Omental fat pad (tissue), 4 donors: ENCODE data around the gene ADAMTS17. TPM values are rescaled to one million over a fixed set of nuclear protein-coding genes. Genes with fewer than 3 reads are reported as not detected.

Source experiments
- ATAC-seq: fragments of 150-250 bp; one replicate; pipeline ENCODE4 v1.9.1; 2016; ENCODE audit warnings: mild to moderate bottlenecking, moderate library complexity; ENCODE audit not compliant: low FRiP score
- DNase-seq: peaks from one replicate; pipeline ENCODE4 v3.0.0-alpha.2; 2019; ENCODE audit warnings: low spot score
- total RNA-seq, 4 donors: library from RNA; depleted of rRNA; stranded (reverse); fragments of >200 nt; gene quantifications; one replicate each; pipeline ENCODE4 v1.1.0, GENCODE V29; 2016
- TF ChIP-seq, protein P1 (sequence below), 3 donors: fragments of 450-650 bp; IDR thresholded peaks; one replicate each; pipeline ENCODE4 v1.5.1; 2016 to 2017; ENCODE audit warnings: antibody characterized with exemption in 3 of 3, mild to moderate bottlenecking in 3 of 3, moderate library complexity in 2 of 3

The ADAMTS17 gene
- total RNA-seq, 4 donors from 2014 or later: 1.6 to 10.7 (median 5.7) TPM

DNA sequence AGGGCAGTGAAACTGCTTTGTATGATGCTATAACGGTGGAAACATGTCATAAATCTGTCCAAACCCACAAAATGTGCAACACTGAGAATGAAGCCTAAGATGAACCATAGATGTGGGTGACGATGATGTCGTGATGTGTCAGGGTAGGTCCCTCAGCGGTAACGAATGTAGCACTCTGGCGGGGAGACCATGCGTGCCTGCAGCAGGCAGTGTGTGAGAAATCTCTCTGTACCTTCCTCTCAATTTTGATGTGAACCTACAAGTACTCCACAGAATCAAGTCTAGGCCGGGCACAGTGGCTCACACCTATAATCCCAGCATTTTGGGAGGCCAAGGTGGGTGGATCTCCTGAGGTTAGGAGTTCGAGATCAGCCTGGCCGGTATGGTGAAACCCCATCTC lies 340.4 kb downstream of the ADAMTS17 start:
- DNase-seq: no peak
- no peak for ATAC-seq
- TF ChIP-seq, protein P1, sequence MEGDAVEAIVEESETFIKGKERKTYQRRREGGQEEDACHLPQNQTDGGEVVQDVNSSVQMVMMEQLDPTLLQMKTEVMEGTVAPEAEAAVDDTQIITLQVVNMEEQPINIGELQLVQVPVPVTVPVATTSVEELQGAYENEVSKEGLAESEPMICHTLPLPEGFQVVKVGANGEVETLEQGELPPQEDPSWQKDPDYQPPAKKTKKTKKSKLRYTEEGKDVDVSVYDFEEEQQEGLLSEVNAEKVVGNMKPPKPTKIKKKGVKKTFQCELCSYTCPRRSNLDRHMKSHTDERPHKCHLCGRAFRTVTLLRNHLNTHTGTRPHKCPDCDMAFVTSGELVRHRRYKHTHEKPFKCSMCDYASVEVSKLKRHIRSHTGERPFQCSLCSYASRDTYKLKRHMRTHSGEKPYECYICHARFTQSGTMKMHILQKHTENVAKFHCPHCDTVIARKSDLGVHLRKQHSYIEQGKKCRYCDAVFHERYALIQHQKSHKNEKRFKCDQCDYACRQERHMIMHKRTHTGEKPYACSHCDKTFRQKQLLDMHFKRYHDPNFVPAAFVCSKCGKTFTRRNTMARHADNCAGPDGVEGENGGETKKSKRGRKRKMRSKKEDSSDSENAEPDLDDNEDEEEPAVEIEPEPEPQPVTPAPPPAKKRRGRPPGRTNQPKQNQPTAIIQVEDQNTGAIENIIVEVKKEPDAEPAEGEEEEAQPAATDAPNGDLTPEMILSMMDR (IDR thresholded peaks at IDR 0.05): no peak

DNA sequence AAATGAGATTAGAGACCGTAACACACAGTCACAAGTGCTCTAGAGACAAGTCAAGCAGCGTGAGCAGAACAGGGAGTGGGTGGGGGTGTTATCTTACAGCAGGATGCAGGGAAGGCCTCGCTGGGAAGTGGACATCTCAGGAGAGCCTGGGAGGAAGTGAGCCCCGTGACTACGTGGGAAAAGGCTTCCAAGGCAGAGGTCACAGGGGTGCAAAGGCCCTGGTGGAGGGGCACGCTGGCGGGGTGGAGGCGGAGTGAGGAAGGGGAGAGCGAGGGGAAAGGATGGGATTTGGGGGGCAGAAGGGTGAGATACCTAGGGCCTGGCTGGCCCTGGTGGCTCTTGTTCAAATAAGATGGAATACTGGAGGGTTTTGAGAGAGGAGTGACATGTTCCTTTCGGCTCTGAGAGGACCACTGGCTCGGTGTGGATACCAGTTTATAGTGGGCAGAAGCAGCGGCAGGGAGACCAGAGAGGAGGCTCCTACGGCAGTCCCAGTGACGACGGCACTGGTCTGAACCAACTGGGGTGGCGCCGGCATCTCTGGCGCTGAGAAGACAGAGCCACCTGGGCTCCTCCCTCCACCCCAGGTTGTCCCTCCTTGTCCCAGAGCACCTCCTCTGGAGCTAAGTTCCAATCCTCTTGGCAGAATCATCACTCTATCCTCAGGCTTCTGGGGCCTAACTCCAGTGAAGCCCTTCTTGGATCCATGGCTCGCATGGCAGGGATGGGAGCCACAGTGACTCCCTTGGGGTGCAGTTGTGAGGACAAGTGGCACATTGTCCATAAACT lies 342.3 kb downstream of the ADAMTS17 start:
- DNase-seq (no peak), ATAC-seq (no peak)

DNA sequence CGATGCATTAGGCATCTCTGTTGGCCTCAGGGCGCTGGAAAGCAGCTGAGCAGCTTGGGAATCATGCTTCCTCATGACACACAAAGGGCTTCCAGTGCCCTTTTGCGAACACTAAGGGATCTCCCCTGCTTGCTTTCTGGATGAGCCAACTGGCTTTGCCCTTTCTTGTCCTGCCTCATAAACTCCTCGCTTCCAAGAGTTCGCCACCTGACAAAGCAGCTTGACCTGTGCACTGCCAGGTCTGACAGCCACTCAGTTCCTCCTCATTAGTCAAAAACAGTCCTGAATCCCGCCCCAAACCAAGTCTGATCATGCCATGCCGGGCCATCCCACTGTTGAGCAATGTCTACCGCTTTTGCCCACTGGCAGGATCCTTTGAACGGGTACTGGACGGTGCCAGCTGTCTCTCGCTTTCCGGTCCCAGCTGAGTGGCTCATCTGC lies 343.1 kb downstream of the ADAMTS17 start:
- TF ChIP-seq, protein P1 (IDR thresholded peaks at IDR 0.05): no peak
- DNase-seq: no peak

More for the DNA sequence above, 342.3 kb downstream of the ADAMTS17 start:
- TF ChIP-seq, protein P1 (IDR thresholded peaks at IDR 0.05): no peak

DNA sequence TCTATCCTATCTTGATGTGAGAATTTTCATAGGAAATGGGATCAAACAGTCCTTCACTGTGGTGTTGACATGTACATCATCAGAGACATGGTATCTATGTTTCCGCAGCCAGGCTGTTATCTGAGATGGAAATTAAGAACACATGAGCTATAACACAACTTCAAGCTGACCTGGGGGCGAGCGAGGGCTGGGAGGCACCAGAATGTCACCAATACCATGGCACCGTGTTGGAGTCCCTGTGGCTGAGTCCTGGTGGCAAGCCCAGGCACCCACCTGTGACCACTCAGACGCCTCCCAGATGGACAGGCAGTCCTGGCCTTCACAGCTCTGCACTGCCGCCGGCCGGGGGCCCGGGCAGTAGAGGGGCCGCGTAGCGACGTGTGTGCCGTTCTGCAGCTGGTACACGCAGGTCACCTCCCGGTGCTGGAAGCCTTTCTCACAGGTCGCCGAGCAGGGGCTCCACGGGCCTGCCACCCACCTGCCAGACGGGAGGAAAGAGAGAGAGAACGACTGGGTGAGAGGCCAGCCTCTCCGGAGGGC lies 344.6 kb downstream of the ADAMTS17 start:
- TF ChIP-seq, protein P1 (IDR thresholded peaks at IDR 0.05): no peak
- no peak for DNase-seq
- no peak for ATAC-seq

More for the DNA sequence above, 343.1 kb downstream of the ADAMTS17 start:
- no peak for ATAC-seq

DNA sequence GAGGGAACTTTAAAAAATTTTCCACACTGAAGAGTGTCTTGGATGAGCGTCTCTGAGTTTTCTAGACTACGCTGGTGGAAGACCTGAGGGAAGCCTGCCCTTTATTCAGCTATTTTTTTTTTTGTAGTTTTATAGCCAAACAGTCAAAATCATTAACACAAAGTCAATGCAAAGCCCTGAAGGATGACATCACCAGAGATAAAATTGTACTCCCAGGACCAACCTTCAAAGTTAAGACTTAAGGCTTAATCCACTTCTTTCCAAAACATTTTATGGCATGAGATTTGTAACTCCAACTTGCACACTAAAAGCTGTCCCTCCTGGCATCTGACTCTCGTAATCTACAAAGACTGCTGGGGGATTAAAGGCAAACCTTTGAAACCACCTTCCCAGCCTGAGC lies 345.1 kb downstream of the ADAMTS17 start:
- TF ChIP-seq, protein P1 (IDR thresholded peaks at IDR 0.05): no peak
- DNase-seq (no peak), ATAC-seq (no peak)

DNA sequence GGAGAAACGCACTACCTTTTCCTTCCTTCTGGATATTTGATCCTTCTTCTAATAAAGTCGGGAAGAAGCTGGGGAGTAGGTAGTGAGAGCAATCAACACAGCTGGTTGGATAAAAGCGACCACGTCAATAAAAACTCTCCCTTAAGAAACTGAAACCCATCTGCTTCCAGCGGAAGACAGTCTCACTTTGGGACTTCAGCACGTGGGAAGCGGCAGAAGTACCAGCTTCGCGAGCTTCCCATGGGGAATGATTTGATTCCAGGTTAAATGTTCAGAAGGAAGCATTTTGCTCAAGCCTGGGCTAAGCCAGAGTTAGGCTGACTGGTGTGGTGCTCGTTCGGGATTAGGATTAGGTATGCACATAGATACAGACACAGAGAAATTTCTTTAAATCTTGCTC lies 346.2 kb downstream of the ADAMTS17 start:
- TF ChIP-seq, protein P1 (IDR thresholded peaks at IDR 0.05): no peak
- ATAC-seq (no peak), DNase-seq (no peak)

DNA sequence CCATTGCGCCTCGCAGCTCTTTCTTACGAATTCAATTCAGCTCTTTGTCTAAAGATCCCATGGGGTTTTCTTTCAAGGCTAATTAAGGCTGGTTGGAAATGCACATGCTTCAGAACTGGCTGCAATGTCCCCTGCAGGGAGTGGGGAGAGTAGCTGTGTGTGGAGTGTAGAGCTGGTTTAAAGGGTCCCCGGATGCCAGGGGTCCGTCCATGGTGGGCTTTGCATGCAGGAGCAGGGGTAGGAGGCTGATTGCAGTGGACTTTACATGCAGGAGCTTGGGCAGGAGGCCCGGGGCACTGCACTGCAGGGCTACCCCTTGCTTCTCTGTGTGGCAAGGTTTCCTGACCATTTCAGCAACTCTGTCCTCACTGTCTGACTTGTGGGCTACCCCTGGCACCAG lies 346.9 kb downstream of the ADAMTS17 start:
- DNase-seq: no peak
- TF ChIP-seq, protein P1 (IDR thresholded peaks at IDR 0.05): no peak
- no peak for ATAC-seq
